ENCODE data around the gene IFT22. TPM values are rescaled to one million over a fixed set of nuclear protein-coding genes. Genes with fewer than 3 reads are reported as not detected.
A peak's percentile ranks its signal among the peaks of the same experiment; 100 is the strongest.
"Not testable (repeated sequence)": the region's sequence is repeated elsewhere in the genome, so short reads cannot be mapped to it uniquely, and the experiment has no call there.

IFT22 gene
- polyA plus RNA-seq (ENCODE audit: insufficient read length) = 26.6 TPM

- peak; percentile 96 for DNase-seq
These were observed at the start of gene IFT22 for GRCh38 chr7:101321491-101322401. IFT22 (minus strand) TSS chr7:101321812; CDS start chr7:101321709, 103 bp downstream.

- no peak for DNase-seq
These were observed 49.2 kb upstream of the IFT22 start for GRCh38 chr7:101370836-101371235.

GRCh38 chr7:101368422-101369165, 47.0 kb upstream of the IFT22 start:
- no peak for DNase-seq

GRCh38 chr7:101367676-101368075, 46.1 kb upstream of the IFT22 start:
- DNase-seq = no peak

GRCh38 chr7:101365956-101366355, 44.3 kb upstream of the IFT22 start:
- DNase-seq = no peak

- DNase-seq = peak; percentile 71
These were observed 42.2 kb upstream of the IFT22 start for GRCh38 chr7:101363734-101364374.

- no peak for DNase-seq
These were observed 41.7 kb upstream of the IFT22 start for GRCh38 chr7:101363196-101363733.

GRCh38 chr7:101362334-101363195, 41.0 kb upstream of the IFT22 start, which contains the start of gene COL26A1:
COL26A1 (plus strand) TSS chr7:101362875; CDS start chr7:101363033, 158 bp downstream.
- peak; percentile 38 for DNase-seq

GRCh38 chr7:101357433-101357832, 35.8 kb upstream of the IFT22 start:
- no peak for DNase-seq

- no peak for DNase-seq
These were observed 31.3 kb upstream of the IFT22 start for GRCh38 chr7:101352920-101353308.

- DNase-seq = not testable (repeated sequence)
These were observed 27.7 kb upstream of the IFT22 start for GRCh38 chr7:101349300-101349699.

GRCh38 chr7:101348456-101349067, 26.9 kb upstream of the IFT22 start:
- not testable (repeated sequence) for DNase-seq

GRCh38 chr7:101347477-101347876, 25.9 kb upstream of the IFT22 start:
- no peak for DNase-seq

GRCh38 chr7:101342892-101343291, 21.3 kb upstream of the IFT22 start:
- no peak for DNase-seq

- DNase-seq = no peak
These were observed 18.8 kb upstream of the IFT22 start for GRCh38 chr7:101340379-101340778.

- DNase-seq = no peak
These were observed 12.3 kb upstream of the IFT22 start for GRCh38 chr7:101333912-101334311.

- no peak for DNase-seq
These were observed 10.4 kb upstream of the IFT22 start for GRCh38 chr7:101332026-101332425.

GRCh38 chr7:101330011-101330484, 8.4 kb upstream of the IFT22 start:
- DNase-seq = no peak

GRCh38 chr7:101328159-101328558, 6.5 kb upstream of the IFT22 start:
- DNase-seq = no peak

GRCh38 chr7:101319401-101319800, 2.2 kb downstream of the IFT22 start:
- DNase-seq = no peak

- DNase-seq = no peak
These were observed 6.3 kb downstream of the IFT22 start for GRCh38 chr7:101315336-101315735.

All from hindlimb muscle (tissue), 1 donor.